AG10803 (cell line): ENCODE results near the gene RAET1G.
"Not testable (repeated sequence)": the region's sequence is repeated elsewhere in the genome, so short reads cannot be mapped to it uniquely, and the experiment has no call there.

Experiments
- DNase-seq: peaks from one replicate; pipeline ENCODE4 v3.0.0; 2010; ENCODE audit warnings: low read depth
- H3K4me3 ChIP-seq: 2 replicates; pipeline ENCODE4 v1.5.1; 2011; ENCODE audit warnings: mild to moderate bottlenecking, low read length, control low read depth
- TF ChIP-seq, protein P1 (sequence below): conservative IDR thresholded peaks from 2 replicates; pipeline ENCODE4 v1.5.1; 2011; ENCODE audit warnings: mild to moderate bottlenecking, low read length, control low read depth, inconsistent platforms

Gene RAET1G

DNA sequence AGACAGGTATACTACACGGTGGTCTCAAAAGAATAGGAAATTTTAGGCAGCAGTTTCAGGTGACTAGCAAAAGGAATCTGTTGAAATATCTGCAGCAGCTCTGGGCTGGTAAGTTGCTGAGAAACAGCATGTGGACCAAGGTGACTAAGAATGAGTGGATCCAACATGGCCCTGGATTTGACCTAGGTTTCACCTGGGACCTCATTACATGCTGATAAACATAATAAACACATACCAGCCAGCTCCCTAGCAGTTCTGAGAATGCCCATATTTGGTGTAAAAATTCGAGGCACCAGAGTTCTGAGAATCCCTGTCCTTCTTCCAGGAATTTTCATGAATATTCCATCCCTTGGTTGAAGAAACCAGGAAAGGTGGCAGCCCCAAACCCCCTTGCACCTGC, 30.5 kb upstream of the RAET1G start:
- DNase-seq, H3K4me3 ChIP-seq: not testable (repeated sequence)

DNA sequence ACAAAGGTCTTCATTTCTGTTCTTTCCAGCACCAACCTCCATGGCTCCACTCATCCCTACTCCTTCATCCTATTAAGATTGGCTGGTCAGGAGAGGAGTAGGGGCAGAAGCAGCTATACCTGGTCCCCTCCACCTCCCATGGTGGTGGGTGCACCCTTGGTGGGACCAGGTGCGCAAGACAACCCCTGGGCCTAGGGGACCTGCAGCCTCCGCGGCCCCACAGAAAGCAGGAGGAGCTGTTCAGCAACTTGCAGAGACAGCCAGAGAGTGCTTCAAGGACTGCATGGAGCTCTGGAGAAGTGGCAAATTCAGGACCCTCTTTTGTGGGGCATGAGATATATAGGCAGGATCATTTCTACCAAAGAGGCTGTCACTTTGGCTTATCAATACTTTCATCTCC, 28.7 kb upstream of the RAET1G start:
- no peak overlapping the region for H3K4me3 ChIP-seq
- TF ChIP-seq, protein P1, sequence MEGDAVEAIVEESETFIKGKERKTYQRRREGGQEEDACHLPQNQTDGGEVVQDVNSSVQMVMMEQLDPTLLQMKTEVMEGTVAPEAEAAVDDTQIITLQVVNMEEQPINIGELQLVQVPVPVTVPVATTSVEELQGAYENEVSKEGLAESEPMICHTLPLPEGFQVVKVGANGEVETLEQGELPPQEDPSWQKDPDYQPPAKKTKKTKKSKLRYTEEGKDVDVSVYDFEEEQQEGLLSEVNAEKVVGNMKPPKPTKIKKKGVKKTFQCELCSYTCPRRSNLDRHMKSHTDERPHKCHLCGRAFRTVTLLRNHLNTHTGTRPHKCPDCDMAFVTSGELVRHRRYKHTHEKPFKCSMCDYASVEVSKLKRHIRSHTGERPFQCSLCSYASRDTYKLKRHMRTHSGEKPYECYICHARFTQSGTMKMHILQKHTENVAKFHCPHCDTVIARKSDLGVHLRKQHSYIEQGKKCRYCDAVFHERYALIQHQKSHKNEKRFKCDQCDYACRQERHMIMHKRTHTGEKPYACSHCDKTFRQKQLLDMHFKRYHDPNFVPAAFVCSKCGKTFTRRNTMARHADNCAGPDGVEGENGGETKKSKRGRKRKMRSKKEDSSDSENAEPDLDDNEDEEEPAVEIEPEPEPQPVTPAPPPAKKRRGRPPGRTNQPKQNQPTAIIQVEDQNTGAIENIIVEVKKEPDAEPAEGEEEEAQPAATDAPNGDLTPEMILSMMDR, result no peak
- DNase-seq, result no peak

DNA sequence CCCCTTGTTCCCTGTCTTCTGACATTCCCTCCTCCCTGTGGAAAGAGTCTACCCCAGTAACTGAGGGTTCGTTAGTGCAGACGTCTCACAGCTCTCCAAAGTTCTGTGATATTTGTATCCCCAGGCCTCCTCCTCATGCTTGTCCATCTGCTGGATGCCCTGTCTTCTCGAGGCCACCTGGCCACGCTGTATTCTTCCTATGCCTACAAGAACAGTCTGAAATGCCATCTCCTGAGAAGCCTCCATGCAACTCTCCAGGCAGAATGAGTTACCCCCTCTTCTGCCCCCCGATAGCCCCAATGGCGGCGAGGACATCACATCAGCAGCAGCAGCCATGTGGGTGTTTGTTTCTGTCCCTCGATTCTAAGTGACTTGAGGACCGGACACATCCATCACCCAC, 28.2 kb upstream of the RAET1G start:
- DNase-seq, result no peak

DNA sequence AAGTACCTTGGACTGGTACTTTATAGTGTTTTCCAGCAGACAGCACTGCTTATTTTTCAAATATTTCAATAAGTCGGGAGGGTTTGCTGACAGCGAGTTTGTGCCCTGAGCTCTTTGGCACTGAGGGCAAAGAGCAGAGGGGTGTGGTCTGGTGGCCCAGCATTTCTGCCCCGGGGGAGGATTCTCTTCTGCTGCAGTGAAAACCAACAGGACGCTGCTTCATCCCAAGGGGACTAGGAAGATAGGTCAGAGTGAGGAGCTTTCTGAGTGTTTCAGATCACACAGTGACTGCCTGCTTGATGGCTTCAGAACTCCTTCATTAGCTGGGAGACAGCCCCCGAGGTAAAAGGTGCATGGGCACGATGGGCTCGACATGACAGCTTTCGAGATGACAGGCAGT, 27.5 kb upstream of the RAET1G start:
- H3K4me3 ChIP-seq, result no peak overlapping the region
- DNase-seq, result no peak
- TF ChIP-seq, protein P1, result no peak

More for the DNA sequence above, 28.2 kb upstream of the RAET1G start:
- TF ChIP-seq, protein P1, result no peak
- H3K4me3 ChIP-seq, result no peak overlapping the region

DNA sequence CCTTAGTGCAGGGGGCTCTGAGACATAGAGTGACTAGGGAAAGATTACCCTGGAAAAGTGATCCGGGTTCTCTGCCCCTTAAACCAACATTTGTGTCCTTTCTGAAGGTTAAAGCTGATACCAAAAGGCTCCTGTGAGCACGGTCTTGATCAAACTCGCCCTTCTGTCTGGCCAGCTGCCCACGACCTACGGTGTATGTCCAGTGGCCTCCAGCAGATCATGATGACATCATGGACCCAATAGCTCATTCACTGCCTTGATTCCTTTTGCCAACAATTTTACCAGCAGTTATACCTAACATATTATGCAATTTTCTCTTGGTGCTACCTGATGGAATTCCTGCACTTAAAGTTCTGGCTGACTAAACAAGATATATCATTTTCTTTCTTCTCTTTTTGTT, 25.7 kb upstream of the RAET1G start:
- DNase-seq, result no peak
- TF ChIP-seq, protein P1, result no peak

DNA sequence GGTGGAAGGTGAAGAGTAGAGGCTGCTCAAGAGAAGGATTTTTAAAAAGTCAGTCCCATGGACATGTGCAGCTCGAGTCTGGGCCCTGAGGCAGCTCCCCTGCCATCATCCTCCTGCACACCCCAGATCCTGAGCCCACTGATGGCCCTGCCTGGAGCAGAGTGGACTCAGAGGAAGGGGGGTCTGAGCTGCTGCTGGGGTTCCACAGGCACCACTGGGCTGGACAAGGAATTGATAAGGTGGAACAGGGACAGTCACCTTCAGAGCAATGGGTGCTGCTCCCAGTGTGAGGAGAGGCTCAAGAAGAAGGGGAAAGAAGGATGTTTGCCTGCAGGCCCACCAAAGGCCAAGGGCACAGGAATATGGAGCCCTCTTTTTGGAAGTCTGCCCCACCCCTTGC, 25.1 kb upstream of the RAET1G start:
- TF ChIP-seq, protein P1, result no peak
- no peak for DNase-seq
- no peak overlapping the region for H3K4me3 ChIP-seq

More for the DNA sequence above, 25.7 kb upstream of the RAET1G start:
- H3K4me3 ChIP-seq, result no peak overlapping the region

DNA sequence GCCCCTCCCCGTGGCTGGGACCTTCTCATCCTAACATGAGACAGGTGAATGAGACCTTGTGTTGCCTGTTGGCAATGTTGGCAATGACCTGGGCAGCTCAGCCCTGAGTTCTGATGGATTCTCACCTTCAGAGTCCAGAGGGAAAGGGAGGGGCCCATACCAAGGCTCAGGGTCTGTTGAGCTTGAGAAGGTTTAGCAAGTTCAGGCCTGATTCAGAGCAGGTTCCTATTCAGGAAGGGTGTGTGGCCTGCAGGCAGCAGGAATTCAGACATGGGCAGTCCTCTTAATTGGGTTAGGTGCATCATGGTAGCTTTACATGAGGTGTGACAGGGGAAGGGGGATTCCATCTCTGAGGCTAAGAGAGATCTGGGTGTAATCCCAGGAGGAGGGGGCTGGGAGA, 24.6 kb upstream of the RAET1G start:
- H3K4me3 ChIP-seq, DNase-seq: not testable (repeated sequence)

DNA sequence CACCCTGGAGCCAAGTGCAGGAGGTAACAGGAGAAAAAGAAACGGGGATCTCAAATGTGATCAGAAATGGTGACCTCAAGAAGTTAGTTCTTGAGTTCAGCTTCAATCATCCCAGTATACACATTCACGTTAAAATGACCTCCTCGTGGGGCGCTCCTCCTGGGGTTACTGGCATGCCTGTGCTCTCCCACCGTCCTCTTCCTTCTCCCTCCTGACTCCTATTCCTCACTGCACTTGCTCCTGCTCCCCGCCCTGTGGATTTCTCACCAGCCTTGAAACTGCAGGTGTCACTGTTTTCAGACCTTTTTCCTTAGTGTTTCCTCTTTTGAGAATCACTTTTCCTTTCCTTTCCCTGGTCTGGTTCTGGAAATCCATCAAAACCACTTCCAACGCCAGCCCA, 23.7 kb upstream of the RAET1G start:
- not testable (repeated sequence) for DNase-seq, H3K4me3 ChIP-seq

DNA sequence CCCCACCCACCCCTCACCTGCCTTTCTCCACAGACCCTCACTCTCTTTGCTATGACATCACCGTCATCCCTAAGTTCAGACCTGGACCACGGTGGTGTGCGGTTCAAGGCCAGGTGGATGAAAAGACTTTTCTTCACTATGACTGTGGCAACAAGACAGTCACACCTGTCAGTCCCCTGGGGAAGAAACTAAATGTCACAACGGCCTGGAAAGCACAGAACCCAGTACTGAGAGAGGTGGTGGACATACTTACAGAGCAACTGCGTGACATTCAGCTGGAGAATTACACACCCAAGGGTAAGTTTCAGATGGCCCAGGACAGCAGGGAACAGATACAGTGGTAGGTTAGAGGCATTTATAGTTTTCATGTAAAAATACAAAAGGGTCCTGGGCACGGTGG, 22.4 kb upstream of the RAET1G start:
- not testable (repeated sequence) for DNase-seq, H3K4me3 ChIP-seq

DNA sequence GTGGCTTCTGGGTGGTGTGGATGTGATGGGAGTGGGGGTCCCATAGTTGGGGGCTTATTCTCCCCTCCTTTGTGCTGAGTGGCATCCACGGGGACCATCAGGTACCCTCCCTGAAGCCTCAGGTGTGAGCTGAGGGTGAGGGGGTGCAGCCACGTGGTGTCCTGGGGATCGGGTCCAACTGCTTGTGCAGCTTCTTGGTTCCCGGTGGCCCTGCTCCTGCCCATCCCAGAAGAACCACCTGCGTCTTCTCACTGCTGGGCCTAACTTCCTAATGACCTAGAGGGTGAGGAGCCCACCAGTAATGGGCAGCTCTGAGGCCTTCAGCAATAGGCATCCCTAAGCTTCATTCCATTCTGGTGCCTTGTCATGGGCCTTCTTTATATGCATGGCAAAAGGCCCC, 20.4 kb upstream of the RAET1G start:
- H3K4me3 ChIP-seq, DNase-seq: not testable (repeated sequence)
